GM06990 (cell line): ENCODE data around the gene RCAN3.

Experiments used
- DNase-seq: peaks from one replicate; pipeline ENCODE4 v3.0.0-alpha.2; 2011; ENCODE audit not compliant: insufficient read length; ENCODE audit errors: extremely low read depth
- H3K27me3 ChIP-seq: replicated peaks from 2 replicates; pipeline ENCODE4 v1.6.0; 2011; ENCODE audit warnings: low read length; ENCODE audit not compliant: control insufficient read depth, insufficient read depth
- H3K36me3 ChIP-seq: 2 replicates; pipeline ENCODE4 v1.5.1; 2011; ENCODE audit warnings: low read length; ENCODE audit not compliant: control insufficient read depth, insufficient read depth
- H3K4me3 ChIP-seq: replicated peaks from 2 replicates; pipeline ENCODE4 v1.5.1; 2011; ENCODE audit warnings: low read depth, mild to moderate bottlenecking, control low read depth, low read length
- TF ChIP-seq, protein P1 (sequence below): IDR thresholded peaks from 2 replicates; pipeline ENCODE4 v1.5.1; 2011; ENCODE audit warnings: low read length, control low read depth, mild to moderate bottlenecking, inconsistent platforms; ENCODE audit not compliant: insufficient read depth, poor library complexity, severe bottlenecking

Gene RCAN3

DNA sequence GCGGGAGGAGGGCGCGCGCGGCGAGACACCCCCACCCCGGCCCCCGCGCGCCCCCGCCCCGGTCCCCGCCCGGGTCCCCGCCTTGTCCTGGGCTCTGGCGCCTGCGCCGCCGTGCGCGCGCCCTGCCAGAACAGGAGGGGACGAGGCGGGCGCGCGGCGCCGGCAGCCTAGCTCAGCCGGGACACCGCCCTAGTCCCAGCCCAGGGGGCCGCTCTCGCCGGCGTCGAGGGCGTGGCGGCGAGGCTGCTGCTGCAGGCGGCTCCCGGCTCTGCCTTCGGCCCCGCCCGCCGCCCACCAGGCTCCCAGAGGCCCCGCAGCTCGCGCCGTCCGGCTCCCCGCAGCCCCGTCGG lies at the start of gene RCAN3:
RCAN3 (plus strand) TSS at position 128 of the 350 bp plus-strand sequence. CDS start 11,537 bp downstream, outside the sequence.
- peak; percentile 82 for DNase-seq
- Histone ChIP-seq H3K27me3 (no peaks in the 10 kb centered on the region; the same call in 1 of the 2 replicates), H3K4me3 (peak within 1 kb of the TSS; percentile 77), H3K36me3 (no peaks in the 10 kb centered on the region)
- TF ChIP-seq, protein P1, sequence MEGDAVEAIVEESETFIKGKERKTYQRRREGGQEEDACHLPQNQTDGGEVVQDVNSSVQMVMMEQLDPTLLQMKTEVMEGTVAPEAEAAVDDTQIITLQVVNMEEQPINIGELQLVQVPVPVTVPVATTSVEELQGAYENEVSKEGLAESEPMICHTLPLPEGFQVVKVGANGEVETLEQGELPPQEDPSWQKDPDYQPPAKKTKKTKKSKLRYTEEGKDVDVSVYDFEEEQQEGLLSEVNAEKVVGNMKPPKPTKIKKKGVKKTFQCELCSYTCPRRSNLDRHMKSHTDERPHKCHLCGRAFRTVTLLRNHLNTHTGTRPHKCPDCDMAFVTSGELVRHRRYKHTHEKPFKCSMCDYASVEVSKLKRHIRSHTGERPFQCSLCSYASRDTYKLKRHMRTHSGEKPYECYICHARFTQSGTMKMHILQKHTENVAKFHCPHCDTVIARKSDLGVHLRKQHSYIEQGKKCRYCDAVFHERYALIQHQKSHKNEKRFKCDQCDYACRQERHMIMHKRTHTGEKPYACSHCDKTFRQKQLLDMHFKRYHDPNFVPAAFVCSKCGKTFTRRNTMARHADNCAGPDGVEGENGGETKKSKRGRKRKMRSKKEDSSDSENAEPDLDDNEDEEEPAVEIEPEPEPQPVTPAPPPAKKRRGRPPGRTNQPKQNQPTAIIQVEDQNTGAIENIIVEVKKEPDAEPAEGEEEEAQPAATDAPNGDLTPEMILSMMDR = no peak

DNA sequence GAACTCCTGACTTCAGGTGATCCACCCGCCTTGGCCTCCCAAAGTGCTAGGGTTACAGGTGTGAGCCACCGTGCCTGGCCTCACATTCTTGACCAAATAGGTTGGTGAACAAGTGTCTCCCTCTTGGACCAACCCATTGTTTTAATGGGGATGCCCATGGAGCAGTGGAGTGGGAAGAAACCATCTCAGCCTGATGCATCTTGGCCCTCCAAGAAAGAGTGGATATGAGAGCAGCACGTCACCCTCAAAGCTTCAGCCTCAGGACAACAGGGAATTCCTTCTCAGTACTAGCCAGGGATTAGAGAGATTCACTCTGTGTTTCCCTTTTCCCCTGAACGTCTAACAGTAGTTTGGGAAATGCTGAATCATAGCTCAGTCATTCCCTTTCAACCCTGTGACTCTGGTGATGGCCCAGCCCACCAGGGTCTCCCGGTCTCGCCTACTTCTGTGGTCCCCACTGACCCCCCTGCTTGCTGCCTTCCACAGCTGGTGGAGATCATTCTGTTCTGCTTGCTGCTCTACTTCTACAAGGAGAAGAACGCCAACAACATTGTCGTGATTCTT lies 49.6 kb upstream of the RCAN3 start:
- Histone ChIP-seq H3K4me3 (no peak overlapping the region), H3K27me3 (no peaks in the 10 kb centered on the region), H3K36me3 (peaks cover 11% of the 10 kb centered on the region)
- TF ChIP-seq, protein P1 = no peak
- DNase-seq = no peak

GRCh38 chr1:24454673-24455072 lies 48.0 kb upstream of the RCAN3 start:
- H3K36me3 ChIP-seq = peaks cover 14% of the 10 kb centered on the region
- H3K4me3 ChIP-seq = no peak overlapping the region
- no peaks in the 10 kb centered on the region for H3K27me3 ChIP-seq
- TF ChIP-seq, protein P1 = no peak
- DNase-seq = no peak

GRCh38 chr1:24455272-24455671 lies 47.4 kb upstream of the RCAN3 start:
- H3K4me3 ChIP-seq = no peak overlapping the region
- DNase-seq = no peak
- H3K36me3 ChIP-seq = peaks cover 15% of the 10 kb centered on the region
- no peaks in the 10 kb centered on the region for H3K27me3 ChIP-seq
- TF ChIP-seq, protein P1 = no peak

DNA sequence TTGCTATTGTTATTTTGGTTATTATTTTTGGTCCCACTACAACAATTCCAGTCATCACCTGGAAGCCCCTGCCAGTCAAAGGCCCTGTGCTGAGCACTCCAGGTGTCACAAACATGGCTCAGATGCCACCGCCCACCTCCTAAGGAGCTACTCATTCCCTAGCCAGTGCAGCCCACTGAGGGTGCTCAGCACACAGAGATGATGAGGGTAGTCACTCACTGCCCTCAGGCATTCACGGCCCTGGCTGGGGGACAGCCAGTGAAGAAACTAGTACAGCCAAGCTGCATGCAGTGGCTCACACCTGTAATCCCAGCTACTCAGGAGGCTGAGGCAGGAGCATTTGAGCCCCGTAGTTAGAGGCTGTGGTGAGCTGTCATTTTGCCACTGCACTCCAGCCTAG lies 44.8 kb upstream of the RCAN3 start:
- H3K36me3 ChIP-seq = peaks cover 16% of the 10 kb centered on the region
- TF ChIP-seq, protein P1 = no peak

More for the DNA sequence above, 44.8 kb upstream of the RCAN3 start:
- DNase-seq = no peak
- no peaks in the 10 kb centered on the region for H3K27me3 ChIP-seq
- no peak overlapping the region for H3K4me3 ChIP-seq
